NCI-H345 (cell line): ENCODE data around the gene ATG2B.
"Not testable (repeated sequence)": the region's sequence is repeated elsewhere in the genome, so short reads cannot be mapped to it uniquely, and the experiment has no call there.

Experiments
- DNase-seq: peaks from one replicate; lab custom pipeline; 2025; lab: John Stamatoyannopoulos, UW

ATG2B gene

DNA sequence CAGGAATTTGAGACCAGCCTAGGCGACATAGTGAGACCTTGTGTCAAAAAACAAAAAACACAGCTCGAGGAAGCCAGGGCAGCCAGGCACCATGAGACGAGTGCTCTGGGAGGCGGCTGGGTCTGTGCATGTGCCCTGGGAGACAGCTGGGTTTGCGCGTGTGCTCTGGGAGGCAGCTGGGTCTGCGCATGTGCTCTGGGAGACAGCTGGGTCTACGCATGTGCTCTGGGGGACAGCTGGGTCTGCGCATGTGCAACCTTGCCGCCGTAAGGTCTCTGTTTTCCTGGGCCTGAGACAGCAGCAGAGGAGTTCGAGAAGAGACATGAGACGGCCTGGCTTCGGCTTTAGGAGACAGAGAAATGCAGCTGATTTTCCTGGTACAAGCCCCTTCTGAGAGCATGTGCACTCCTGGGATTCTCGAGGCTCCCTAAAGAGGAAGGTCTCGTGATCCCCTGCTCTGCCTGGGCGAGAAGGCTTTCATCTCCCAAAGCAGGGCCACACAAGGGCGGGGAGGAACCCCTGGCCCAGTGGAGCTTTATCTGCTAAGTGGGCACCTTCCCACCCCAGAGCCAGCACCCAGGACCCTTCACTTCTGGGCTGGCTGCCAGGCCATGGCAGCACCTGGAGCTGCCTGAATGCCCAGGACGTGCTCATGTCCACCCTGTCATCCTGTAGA lies 110.7 kb downstream of the ATG2B start:
- DNase-seq, result no peak

- DNase-seq, result no peak
Observed at GRCh38 chr14:96251656-96252155, 111.4 kb downstream of the ATG2B start.

- DNase-seq, result no peak
Observed at GRCh38 chr14:96250485-96250884, 112.7 kb downstream of the ATG2B start.

DNA sequence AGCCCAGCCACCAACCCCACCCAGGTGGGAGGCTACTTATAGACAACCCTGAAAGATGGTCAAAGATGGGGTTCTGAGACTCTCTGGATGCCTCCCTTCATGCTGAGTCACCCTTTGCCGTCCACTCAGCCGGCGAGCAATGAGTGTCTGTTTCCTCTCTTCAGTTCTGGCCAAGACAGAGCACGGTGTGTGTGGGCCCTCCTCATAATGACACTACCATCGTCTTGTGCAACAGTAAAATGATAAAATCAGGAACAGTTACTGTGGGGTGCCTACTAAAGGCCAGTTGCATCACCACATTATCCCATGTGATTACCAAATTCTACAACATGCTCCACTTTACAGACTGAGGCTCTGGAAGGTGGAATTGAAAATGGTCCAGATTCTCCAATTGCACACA lies 114.1 kb downstream of the ATG2B start:
- no peak for DNase-seq

DNA sequence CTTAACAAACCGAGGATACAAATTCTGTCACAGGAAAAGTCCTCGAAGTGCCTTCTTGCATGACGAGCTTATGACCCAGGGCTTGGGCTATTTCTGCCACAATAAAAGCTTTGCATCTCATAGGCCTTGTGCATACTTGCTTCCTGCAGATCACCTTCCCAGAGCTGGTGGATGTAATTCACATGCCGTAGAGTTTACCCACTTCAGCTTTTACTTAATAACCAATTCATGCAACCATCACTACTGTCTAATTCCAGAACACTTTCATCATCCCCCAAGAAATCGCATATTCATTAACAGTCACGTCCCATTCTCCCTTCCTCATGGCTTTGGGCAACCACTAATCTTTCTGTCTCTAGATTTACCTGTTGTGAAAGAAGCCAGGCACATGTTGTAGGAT lies 116.1 kb downstream of the ATG2B start:
- no peak for DNase-seq

GRCh38 chr14:96246539-96246847 lies 116.6 kb downstream of the ATG2B start:
- DNase-seq, result no peak

DNA sequence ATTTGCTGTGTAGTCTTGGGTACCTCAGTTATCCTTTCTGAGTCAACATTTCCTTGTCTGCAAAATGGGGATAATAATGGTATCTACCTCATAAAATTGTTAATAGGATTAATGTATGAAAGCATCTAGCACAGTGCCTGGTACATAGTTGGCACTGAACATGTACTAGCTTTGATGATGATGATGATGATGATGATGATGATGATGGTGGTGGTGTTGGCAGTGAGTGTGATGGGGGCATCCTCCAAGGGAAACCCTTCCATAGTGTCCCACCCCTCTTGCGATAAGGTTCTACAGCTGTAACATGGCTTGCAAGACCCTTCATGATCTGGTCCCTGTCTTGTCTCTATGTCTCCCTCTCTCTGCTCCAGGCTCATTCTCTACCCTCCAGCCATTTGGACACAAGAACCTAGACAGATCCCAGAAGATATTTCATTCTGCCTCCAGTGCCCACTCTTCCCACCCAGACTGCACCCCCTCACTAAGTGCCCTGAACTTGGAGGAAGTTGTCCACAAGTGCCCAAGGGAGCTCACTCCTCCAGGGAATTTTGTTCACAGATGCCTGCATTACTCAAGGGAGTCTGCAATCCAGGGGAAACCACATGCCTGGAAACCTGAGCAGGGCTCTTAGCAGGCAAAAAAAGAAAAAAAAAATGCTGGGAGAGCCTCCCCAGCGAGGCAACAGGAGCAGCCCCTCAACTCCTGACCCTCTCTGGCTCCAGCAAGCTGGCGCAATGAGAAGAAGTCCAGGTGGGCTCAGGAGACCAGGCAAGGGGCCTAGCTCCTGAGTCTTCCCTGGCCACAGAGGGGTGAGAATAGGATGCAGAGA lies 117.2 kb downstream of the ATG2B start:
- no peak for DNase-seq

DNA sequence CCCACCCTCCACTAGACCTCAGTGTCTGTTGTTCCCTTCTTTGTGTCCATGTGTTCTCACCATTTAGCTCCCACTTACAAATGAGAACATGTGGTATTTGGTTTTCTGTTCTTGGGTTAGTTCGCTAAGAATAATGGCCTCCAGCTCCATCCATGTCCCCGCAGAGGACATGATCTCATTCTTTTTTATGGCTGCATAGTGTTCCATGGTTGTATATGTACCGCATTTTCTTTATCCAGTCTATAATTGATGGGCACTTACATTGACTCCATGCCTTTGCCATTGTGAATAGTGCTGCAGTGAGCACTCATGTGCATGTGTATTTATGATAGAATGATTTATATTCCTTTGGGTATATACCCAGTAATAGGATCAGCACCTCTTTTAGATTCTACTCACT lies 118.1 kb downstream of the ATG2B start:
- not testable (repeated sequence) for DNase-seq

DNA sequence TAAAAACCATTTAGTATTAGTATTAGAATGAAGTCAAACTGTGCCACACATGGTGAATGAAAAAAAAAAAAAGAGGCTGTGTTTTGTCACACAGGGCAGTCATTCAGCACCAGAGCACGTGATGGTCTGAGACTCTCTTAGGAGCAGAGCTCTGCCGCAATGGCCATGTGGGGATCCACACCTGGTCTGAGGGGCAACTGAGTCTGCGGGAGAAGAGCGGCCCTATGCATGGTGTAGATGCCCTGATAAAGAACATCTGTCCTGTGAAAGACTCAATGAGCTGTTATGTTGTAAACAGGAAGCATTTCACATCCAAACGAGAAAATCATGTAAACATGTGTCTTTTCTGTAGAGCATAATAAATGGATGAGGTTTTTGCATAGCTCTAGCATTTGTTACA lies 119.4 kb downstream of the ATG2B start:
- DNase-seq, result no peak

GRCh38 chr14:96242126-96242525 lies 121.0 kb downstream of the ATG2B start:
- no peak for DNase-seq

DNA sequence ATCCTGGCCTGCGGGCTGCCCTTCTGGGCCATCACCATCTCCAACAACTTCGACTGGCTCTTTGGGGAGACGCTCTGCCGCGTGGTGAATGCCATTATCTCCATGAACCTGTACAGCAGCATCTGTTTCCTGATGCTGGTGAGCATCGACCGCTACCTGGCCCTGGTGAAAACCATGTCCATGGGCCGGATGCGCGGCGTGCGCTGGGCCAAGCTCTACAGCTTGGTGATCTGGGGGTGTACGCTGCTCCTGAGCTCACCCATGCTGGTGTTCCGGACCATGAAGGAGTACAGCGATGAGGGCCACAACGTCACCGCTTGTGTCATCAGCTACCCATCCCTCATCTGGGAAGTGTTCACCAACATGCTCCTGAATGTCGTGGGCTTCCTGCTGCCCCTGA lies 122.5 kb downstream of the ATG2B start:
- DNase-seq, result no peak

DNA sequence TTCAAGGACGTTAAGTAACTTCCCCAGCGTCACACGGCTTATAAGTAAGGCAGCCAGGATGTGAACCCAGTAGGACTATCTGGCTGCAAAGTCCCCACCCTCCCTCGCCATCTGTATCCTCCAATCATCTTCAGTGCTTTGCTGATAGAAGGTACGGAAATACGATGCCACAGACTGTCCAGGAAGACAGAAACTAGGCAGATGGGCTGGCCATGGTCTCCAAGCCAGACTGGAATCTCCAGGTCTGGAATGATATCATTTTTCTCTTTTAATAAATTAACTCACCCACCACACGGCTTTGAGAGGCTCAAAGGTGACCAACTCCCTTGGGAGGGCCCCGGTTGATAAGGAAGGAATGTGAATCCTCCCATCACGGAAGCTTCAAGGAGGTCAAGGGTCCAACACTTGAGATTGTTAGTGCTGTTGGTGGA lies 123.4 kb downstream of the ATG2B start:
- no peak for DNase-seq

DNA sequence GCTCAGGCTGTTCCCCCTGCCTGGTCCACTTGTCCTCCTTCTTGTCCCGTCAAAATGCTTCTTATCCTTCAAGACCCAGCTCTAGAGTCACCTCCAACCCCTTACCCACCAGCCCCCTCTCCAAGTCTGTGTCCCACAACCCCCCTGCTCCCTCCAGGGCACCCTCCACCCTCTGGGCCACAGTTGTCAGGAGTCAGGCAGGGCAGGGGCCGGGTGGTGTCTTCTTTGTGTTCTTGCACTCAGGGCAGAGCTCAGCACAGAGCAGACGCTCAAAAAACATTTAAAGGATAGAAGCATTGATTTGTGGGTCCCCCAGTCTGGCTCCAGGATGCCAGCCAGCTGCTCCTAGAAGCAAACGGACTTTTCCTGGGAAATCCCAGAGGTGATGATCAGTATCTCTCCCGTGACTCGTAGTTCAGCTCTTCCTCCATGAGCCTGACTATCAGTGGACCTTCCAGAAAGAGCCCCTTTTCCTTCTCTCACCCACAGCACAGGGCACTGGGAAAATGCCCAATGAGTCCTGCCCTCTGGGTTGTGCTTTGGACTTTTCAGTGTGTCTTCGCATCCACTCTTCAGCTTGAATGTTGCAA lies 124.4 kb downstream of the ATG2B start:
- DNase-seq, result no peak

- no peak for DNase-seq
Observed at GRCh38 chr14:96237641-96238040, 125.5 kb downstream of the ATG2B start.

GRCh38 chr14:96235426-96235825 lies 127.7 kb downstream of the ATG2B start:
- no peak for DNase-seq

GRCh38 chr14:96233661-96234060 lies 129.5 kb downstream of the ATG2B start:
- no peak for DNase-seq

GRCh38 chr14:96232506-96232905 lies 130.6 kb downstream of the ATG2B start:
- DNase-seq, result no peak

DNA sequence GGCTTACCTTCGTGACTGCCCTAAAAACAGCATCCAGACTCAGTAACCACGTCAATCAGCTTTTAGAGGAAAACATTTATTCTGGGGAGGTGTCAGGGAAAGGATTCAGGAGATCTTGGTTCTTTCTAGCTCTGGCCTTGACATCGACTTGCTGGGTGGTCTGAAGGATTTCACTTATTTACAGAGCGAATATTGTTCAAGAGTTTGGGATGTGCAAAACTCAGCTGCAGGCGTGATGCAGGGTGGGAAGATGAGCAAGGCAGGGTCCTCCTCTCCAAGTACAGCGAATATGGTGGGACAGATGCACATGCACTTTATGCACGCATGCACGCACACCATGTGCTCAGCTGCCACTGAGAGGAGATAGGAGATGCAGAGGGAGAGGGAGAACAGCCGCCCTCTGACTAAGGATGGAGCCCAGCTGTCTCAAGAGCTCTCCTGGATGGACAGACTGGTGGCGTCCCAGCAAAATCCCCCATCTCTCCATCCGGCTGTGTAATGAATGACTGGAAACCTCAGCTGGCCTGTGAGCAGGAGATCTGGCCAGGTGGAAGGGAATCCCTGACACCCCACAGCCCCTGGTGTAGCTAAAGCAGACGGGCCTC lies 131.5 kb downstream of the ATG2B start:
- no peak for DNase-seq

DNA sequence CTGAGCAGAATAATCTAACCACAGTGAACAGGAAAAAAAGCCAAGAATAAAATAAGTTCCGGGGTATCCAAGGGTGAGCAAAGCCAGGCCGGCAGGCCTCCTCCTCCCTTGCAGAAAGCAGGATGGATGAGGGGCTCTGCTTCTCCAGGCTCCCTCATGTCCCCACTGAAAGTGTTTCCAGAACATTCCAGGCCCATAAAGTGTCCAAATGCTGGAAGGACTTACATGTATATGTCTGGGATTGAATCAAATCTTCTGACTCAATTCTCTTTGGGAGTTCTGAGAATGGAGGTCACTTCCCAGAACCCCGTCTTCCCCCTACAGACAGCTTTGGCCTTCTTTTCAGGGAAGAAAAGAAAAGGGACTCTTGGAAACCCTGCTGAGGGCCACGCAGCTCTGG lies 132.1 kb downstream of the ATG2B start:
- DNase-seq, result no peak

GRCh38 chr14:96229315-96229714 lies 133.8 kb downstream of the ATG2B start:
- no peak for DNase-seq
